ENCODE results near the gene SPTBN1.

GRCh38 chr2:54628418-54628817 lies 172.3 kb downstream of the SPTBN1 start:
- no peak for TF ChIP-seq CTCF (IDR thresholded peaks at IDR 0.05; ENCODE audit: low read length)
- TF ChIP-seq EZH2 (IDR thresholded peaks at IDR 0.05; ENCODE audit: borderline replicate concordance, low read length) = no peak

Data from OCI-LY1 (cell line).